Stimulated activated naive B cell treated with anti-CD40 and anti-IgM and Interleukin-4, amounts not matched to agents 10 μg/mL and 1 μg/mL and 100 μg/mL, for 72 hours (primary cell): ENCODE data around the gene KIF6.
A peak's percentile ranks its signal among the peaks of the same experiment; 100 is the strongest.

Source experiments
- ATAC-seq, 2 donors: fragments of 150-1000 bp; cut with Tn5 transposase; replicated peaks; 2 replicates each; pipeline ENCODE4 v1.10.0; 2021; ENCODE audit warnings: moderate library complexity in 1 of 2
- DNase-seq: peaks from one replicate; pipeline ENCODE4 v3.0.0; 2021
- H3K27ac Mint-ChIP-seq: one replicate; pipeline ENCODE4 v1.8.0; 2022; ENCODE audit warnings: mild to moderate bottlenecking, mixed read lengths
- H3K27me3 Mint-ChIP-seq, 2 donors: one replicate each; pipeline ENCODE4 v1.8.0; 2022; ENCODE audit warnings: mixed read lengths in 2 of 2
- H3K36me3 Mint-ChIP-seq, 2 donors: one replicate each; pipeline ENCODE4 v1.8.0; 2022; ENCODE audit warnings: mixed read lengths in 2 of 2, mild to moderate bottlenecking in 1 of 2
- H3K4me1 Mint-ChIP-seq, 2 donors: one replicate each; pipeline ENCODE4 v1.8.0; 2022; ENCODE audit warnings: mixed read lengths in 2 of 2, mild to moderate bottlenecking in 1 of 2
- H3K4me3 Mint-ChIP-seq, 2 donors: one replicate each; pipeline ENCODE4 v1.8.0; 2022; ENCODE audit warnings: mild to moderate bottlenecking in 2 of 2, mixed read lengths in 2 of 2, moderate library complexity in 1 of 2
- H3K9me3 Mint-ChIP-seq, 2 donors: one replicate each; pipeline ENCODE4 v1.8.0; 2022; ENCODE audit warnings: mixed read lengths in 2 of 2, mild to moderate bottlenecking in 1 of 2

Gene KIF6

GRCh38 chr6:39665861-39666260 is 59.3 kb downstream of the KIF6 start:
- H3K4me3 Mint-ChIP-seq = no peak overlapping the region
- no peak overlapping the region for H3K27ac Mint-ChIP-seq
- no peaks in the 10 kb centered on the region for H3K36me3 Mint-ChIP-seq
- H3K9me3 Mint-ChIP-seq = no peaks in the 10 kb centered on the region
- ATAC-seq = no peak
- peaks cover 1 to 9% of the 10 kb centered on the region in 2 donors for H3K4me1 Mint-ChIP-seq
- no peak for DNase-seq
- H3K27me3 Mint-ChIP-seq = peaks cover 19 to 23% of the 10 kb centered on the region in 2 donors

GRCh38 chr6:39664173-39664572 is 61.0 kb downstream of the KIF6 start:
- H3K27me3 Mint-ChIP-seq = peaks cover 19 to 23% of the 10 kb centered on the region in 2 donors
- no peaks in the 10 kb centered on the region for H3K4me1 Mint-ChIP-seq
- no peak overlapping the region for H3K27ac Mint-ChIP-seq
- ATAC-seq = no peak
- no peak for DNase-seq
- no peaks in the 10 kb centered on the region for H3K36me3 Mint-ChIP-seq
- peaks cover 0 to 1% of the 10 kb centered on the region in 2 donors for H3K9me3 Mint-ChIP-seq
- no peak overlapping the region for H3K4me3 Mint-ChIP-seq

- ATAC-seq = no peak
- no peak overlapping the region for H3K4me3 Mint-ChIP-seq
- H3K9me3 Mint-ChIP-seq = peaks cover 0 to 1% of the 10 kb centered on the region in 2 donors
- H3K4me1 Mint-ChIP-seq = no peaks in the 10 kb centered on the region
- no peaks in the 10 kb centered on the region for H3K36me3 Mint-ChIP-seq
- no peak for DNase-seq
- H3K27me3 Mint-ChIP-seq = peaks cover 10 to 14% of the 10 kb centered on the region in 2 donors
- H3K27ac Mint-ChIP-seq = no peak overlapping the region
Observed at GRCh38 chr6:39657355-39658135, 67.7 kb downstream of the KIF6 start.

- Mint-ChIP-seq H3K27me3 (peaks cover 17 to 33% of the 10 kb centered on the region in 2 donors), H3K4me3 (no peak overlapping the region), H3K4me1 (peaks cover 0 to 5% of the 10 kb centered on the region in 2 donors), H3K27ac (no peak overlapping the region), H3K36me3 (no peaks in the 10 kb centered on the region), H3K9me3 (no peaks in the 10 kb centered on the region)
- DNase-seq (no peak), ATAC-seq (no peak)
Observed at GRCh38 chr6:39654121-39654520, 71.1 kb downstream of the KIF6 start.

GRCh38 chr6:39653612-39654011 is 71.6 kb downstream of the KIF6 start:
- Mint-ChIP-seq H3K27ac (no peak overlapping the region), H3K36me3 (no peaks in the 10 kb centered on the region), H3K27me3 (peaks cover 18 to 33% of the 10 kb centered on the region in 2 donors), H3K4me1 (peaks cover 0 to 5% of the 10 kb centered on the region in 2 donors), H3K9me3 (no peaks in the 10 kb centered on the region), H3K4me3 (no peak overlapping the region)
- no peak for ATAC-seq
- no peak for DNase-seq

- no peaks in the 10 kb centered on the region for H3K9me3 Mint-ChIP-seq
- DNase-seq (no peak), ATAC-seq (no peak)
- H3K27me3 Mint-ChIP-seq = peaks cover 17 to 25% of the 10 kb centered on the region in 2 donors
- no peak overlapping the region for H3K4me3 Mint-ChIP-seq
- no peak overlapping the region for H3K27ac Mint-ChIP-seq
- H3K36me3 Mint-ChIP-seq = no peaks in the 10 kb centered on the region
- H3K4me1 Mint-ChIP-seq = peaks cover 6 to 9% of the 10 kb centered on the region in 2 donors
Observed at GRCh38 chr6:39649996-39650395, 75.2 kb downstream of the KIF6 start.

- H3K4me3 Mint-ChIP-seq = no peak overlapping the region
- peaks cover 6 to 9% of the 10 kb centered on the region in 2 donors for H3K4me1 Mint-ChIP-seq
- DNase-seq = no peak
- H3K36me3 Mint-ChIP-seq = no peaks in the 10 kb centered on the region
- ATAC-seq = peak; percentile 46 to 60
- H3K9me3 Mint-ChIP-seq = no peaks in the 10 kb centered on the region
- peaks cover 16 to 27% of the 10 kb centered on the region in 2 donors for H3K27me3 Mint-ChIP-seq
- no peak overlapping the region for H3K27ac Mint-ChIP-seq
Observed at GRCh38 chr6:39646751-39647420, 78.3 kb downstream of the KIF6 start.

GRCh38 chr6:39642270-39642669 is 82.9 kb downstream of the KIF6 start:
- no peak for DNase-seq
- no peak overlapping the region for H3K4me3 Mint-ChIP-seq
- no peaks in the 10 kb centered on the region for H3K9me3 Mint-ChIP-seq
- no peaks in the 10 kb centered on the region for H3K36me3 Mint-ChIP-seq
- ATAC-seq = no peak
- H3K27me3 Mint-ChIP-seq = peaks cover 12 to 16% of the 10 kb centered on the region in 2 donors
- H3K4me1 Mint-ChIP-seq = peaks cover 2 to 9% of the 10 kb centered on the region in 2 donors
- no peak overlapping the region for H3K27ac Mint-ChIP-seq

GRCh38 chr6:39638126-39638822 is 86.9 kb downstream of the KIF6 start:
- no peaks in the 10 kb centered on the region for H3K36me3 Mint-ChIP-seq
- DNase-seq (no peak), ATAC-seq (no peak)
- no peaks in the 10 kb centered on the region for H3K9me3 Mint-ChIP-seq
- H3K4me3 Mint-ChIP-seq = no peak overlapping the region
- no peak overlapping the region for H3K27ac Mint-ChIP-seq
- no peaks in the 10 kb centered on the region for H3K4me1 Mint-ChIP-seq
- H3K27me3 Mint-ChIP-seq = peaks cover 17 to 33% of the 10 kb centered on the region in 2 donors

GRCh38 chr6:39634646-39635341 is 90.4 kb downstream of the KIF6 start:
- Mint-ChIP-seq H3K4me3 (no peak overlapping the region), H3K36me3 (no peaks in the 10 kb centered on the region), H3K9me3 (no peaks in the 10 kb centered on the region), H3K4me1 (no peaks in the 10 kb centered on the region), H3K27ac (no peak overlapping the region), H3K27me3 (peaks cover 5 to 36% of the 10 kb centered on the region in 2 donors)
- ATAC-seq (no peak), DNase-seq (no peak)

GRCh38 chr6:39625209-39625608 is 100.0 kb downstream of the KIF6 start:
- H3K27ac Mint-ChIP-seq = no peak overlapping the region
- ATAC-seq = no peak
- no peaks in the 10 kb centered on the region for H3K36me3 Mint-ChIP-seq
- H3K9me3 Mint-ChIP-seq = peaks cover 1 to 4% of the 10 kb centered on the region in 2 donors
- no peak overlapping the region for H3K4me3 Mint-ChIP-seq
- H3K27me3 Mint-ChIP-seq = peaks cover 15 to 31% of the 10 kb centered on the region in 2 donors
- no peaks in the 10 kb centered on the region for H3K4me1 Mint-ChIP-seq
- no peak for DNase-seq

- H3K27me3 Mint-ChIP-seq = peaks cover 13 to 27% of the 10 kb centered on the region in 2 donors
- DNase-seq (no peak), ATAC-seq (no peak)
- H3K27ac Mint-ChIP-seq = no peak overlapping the region
- no peak overlapping the region for H3K4me3 Mint-ChIP-seq
- peaks cover 1 to 3% of the 10 kb centered on the region in 2 donors for H3K9me3 Mint-ChIP-seq
- H3K36me3 Mint-ChIP-seq = no peaks in the 10 kb centered on the region
- H3K4me1 Mint-ChIP-seq = no peaks in the 10 kb centered on the region
Observed at GRCh38 chr6:39623750-39624149, 101.5 kb downstream of the KIF6 start.

- Mint-ChIP-seq H3K27ac (no peak overlapping the region), H3K4me3 (no peak overlapping the region), H3K36me3 (no peaks in the 10 kb centered on the region), H3K4me1 (no peaks in the 10 kb centered on the region), H3K9me3 (no peaks in the 10 kb centered on the region), H3K27me3 (peaks cover 7 to 10% of the 10 kb centered on the region in 2 donors)
- DNase-seq (no peak), ATAC-seq (no peak)
Observed at GRCh38 chr6:39617520-39617919, 107.7 kb downstream of the KIF6 start.

- no peak overlapping the region for H3K27ac Mint-ChIP-seq
- no peak for DNase-seq
- no peak for ATAC-seq
- H3K4me1 Mint-ChIP-seq = no peaks in the 10 kb centered on the region
- H3K9me3 Mint-ChIP-seq = no peaks in the 10 kb centered on the region
- H3K36me3 Mint-ChIP-seq = no peaks in the 10 kb centered on the region
- H3K4me3 Mint-ChIP-seq = no peak overlapping the region
- peaks cover 7 to 10% of the 10 kb centered on the region in 2 donors for H3K27me3 Mint-ChIP-seq
Observed at GRCh38 chr6:39617026-39617425, 108.2 kb downstream of the KIF6 start.
